Measurements from ENCODE around the gene VPS13D. TPM values are rescaled to one million over a fixed set of nuclear protein-coding genes. Genes with fewer than 3 reads are reported as not detected.
"Not testable (repeated sequence)": the region's sequence is repeated elsewhere in the genome, so short reads cannot be mapped to it uniquely, and the experiment has no call there.

The VPS13D gene
- total RNA-seq, 4 donors from 2014 or later: 42.5 to 103 (median 59.8) TPM

GRCh38 chr1:12220890-12221289 lies 8.9 kb upstream of the VPS13D start:
- intact Hi-C loops (cut with DNase I): no loop called here
- Histone ChIP-seq H3K27ac (no peak overlapping the region), H3K9me3 (peaks cover 0 to 9% (median 0%) of the 10 kb centered on the region in 3 donors), H3K4me3 (no peak overlapping the region), H3K27me3 (peaks cover 0 to 8% (median 0%) of the 10 kb centered on the region in 4 donors), H3K4me1 (no peaks in the 10 kb centered on the region), H3K36me3 (no peaks in the 10 kb centered on the region)
- 0 to 33% methylated on average over 1 of the region's 2 CpGs for WGBS, 2 donors
- TF ChIP-seq CTCF (IDR thresholded peaks at IDR 0.05): no peak
- DNase-seq: no peak

GRCh38 chr1:12222700-12223099 lies 7.1 kb upstream of the VPS13D start:
- H3K4me1 ChIP-seq; H3K9me3 ChIP-seq; H3K4me3 ChIP-seq; DNase-seq; intact Hi-C loops (cut with DNase I); H3K27me3 ChIP-seq; H3K27ac ChIP-seq; H3K36me3 ChIP-seq: not testable (repeated sequence)
- 95 to 100% methylated on average over 1 of the region's 1 CpG for WGBS, 2 donors

- WGBS, 2 donors: 71 to 79% methylated on average over 5 to 6 of the region's 6 CpGs
- H3K4me1 ChIP-seq: not testable (repeated sequence)
Observed at GRCh38 chr1:12224092-12224491, 5.7 kb upstream of the VPS13D start.

GRCh38 chr1:12228979-12229378 lies 851 bp upstream of the VPS13D start:
- no peaks in the 10 kb centered on the region for H3K9me3 ChIP-seq
- H3K27ac ChIP-seq: no peak overlapping the region
- 85 to 86% methylated on average over 6 to 7 of the region's 7 CpGs for WGBS, 2 donors
- no peaks in the 10 kb centered on the region for H3K27me3 ChIP-seq
- peaks cover 18 to 40% (median 21%) of the 10 kb centered on the region in 3 donors for H3K4me1 ChIP-seq
- no peak for TF ChIP-seq CTCF (IDR thresholded peaks at IDR 0.05)
- no peak for TF ChIP-seq POLR2A (IDR thresholded peaks at IDR 0.05)
- peaks cover 0 to 3% (median 0%) of the 10 kb centered on the region in 3 donors for H3K36me3 ChIP-seq
- no peak for DNase-seq
- intact Hi-C loops (cut with DNase I): no loop called here
- no peak overlapping the region for H3K4me3 ChIP-seq

More at GRCh38 chr1:12224092-12224491, 5.7 kb upstream of the VPS13D start:
- H3K9me3 ChIP-seq; H3K36me3 ChIP-seq; H3K4me3 ChIP-seq; H3K27me3 ChIP-seq; H3K27ac ChIP-seq; intact Hi-C loops (cut with DNase I); DNase-seq: not testable (repeated sequence)

- intact Hi-C loops (cut with DNase I): no loop called here
- peaks cover 18 to 45% (median 21%) of the 10 kb centered on the region in 3 donors for H3K4me1 ChIP-seq
- 61 to 63% methylated on average over 13 of the region's 13 CpGs for WGBS, 2 donors
- TF ChIP-seq POLR2A (IDR thresholded peaks at IDR 0.05) (no peak), CTCF (IDR thresholded peaks at IDR 0.05) (no peak)
- peaks cover 0 to 7% (median 0%) of the 10 kb centered on the region in 3 donors for H3K36me3 ChIP-seq
- DNase-seq: no peak
- no peaks in the 10 kb centered on the region for H3K27me3 ChIP-seq
- H3K4me3 ChIP-seq: peak overlapping the region in 3 of 4 donors; percentile 76 to 100 (median 99)
- peak overlapping the region in 2 of 4 donors; percentile 10 to 96 for H3K27ac ChIP-seq
- no peaks in the 10 kb centered on the region for H3K9me3 ChIP-seq
Observed at GRCh38 chr1:12229386-12229834, 420 bp upstream of the VPS13D start.

- Histone ChIP-seq H3K27ac (peak overlapping the region; percentile 95 to 99 (median 96)), H3K27me3 (no peaks in the 10 kb centered on the region), H3K4me3 (peak overlapping the region; percentile 76 to 100 (median 92)), H3K36me3 (peaks cover 0 to 20% (median 0%) of the 10 kb centered on the region in 3 donors), H3K9me3 (no peaks in the 10 kb centered on the region), H3K4me1 (peaks cover 18 to 47% (median 21%) of the 10 kb centered on the region in 3 donors)
- DNase-seq: no peak
- 0 to 1% methylated on average over 5 to 31 of the region's 36 CpGs for WGBS, 2 donors
- TF ChIP-seq CTCF (IDR thresholded peaks at IDR 0.05): no peak
- TF ChIP-seq POLR2A (IDR thresholded peaks at IDR 0.05): no peak
- intact Hi-C loops (cut with DNase I): no loop called here
Observed at GRCh38 chr1:12230549-12231275, 882 bp downstream of the VPS13D start.

All from esophagus squamous epithelium (tissue), 5 donors.